Mammary epithelial cell (primary cell): ENCODE data around the gene SCGB1A1.

ENCODE experiments used
- CTCF ChIP-seq, 2 donors: IDR thresholded peaks in 1 of 2; conservative IDR thresholded peaks in 1 of 2; 2 replicates each; pipeline ENCODE4 v1.5.1; 2011 to 2012; ENCODE audit warnings: inconsistent platforms in 2 of 2, low read length in 2 of 2, mild to moderate bottlenecking in 2 of 2, control low read depth in 1 of 2, low read depth in 1 of 2; ENCODE audit not compliant: insufficient read depth in 1 of 2; ENCODE audit errors: extremely low read depth in 1 of 2
- EZH2 ChIP-seq: IDR thresholded peaks from 2 replicates; pipeline ENCODE4 v1.6.1; 2012; ENCODE audit warnings: low read length, inconsistent platforms, borderline replicate concordance

- no peak for TF ChIP-seq CTCF (conservative IDR thresholded peaks at IDR 0.05 in 1 of 2, IDR thresholded peaks at IDR 0.05 in 1 of 2; ENCODE audit: extremely low read depth in 1 of 2, insufficient read depth in 1 of 2, low read depth in 1 of 2, low read length in 2 of 2)
- no peak for TF ChIP-seq EZH2
Measured at GRCh38 chr11:62420882-62421281, 2.0 kb downstream of the SCGB1A1 start.
